Measurements from ENCODE around the gene TOPBP1.

Gene TOPBP1

DNA sequence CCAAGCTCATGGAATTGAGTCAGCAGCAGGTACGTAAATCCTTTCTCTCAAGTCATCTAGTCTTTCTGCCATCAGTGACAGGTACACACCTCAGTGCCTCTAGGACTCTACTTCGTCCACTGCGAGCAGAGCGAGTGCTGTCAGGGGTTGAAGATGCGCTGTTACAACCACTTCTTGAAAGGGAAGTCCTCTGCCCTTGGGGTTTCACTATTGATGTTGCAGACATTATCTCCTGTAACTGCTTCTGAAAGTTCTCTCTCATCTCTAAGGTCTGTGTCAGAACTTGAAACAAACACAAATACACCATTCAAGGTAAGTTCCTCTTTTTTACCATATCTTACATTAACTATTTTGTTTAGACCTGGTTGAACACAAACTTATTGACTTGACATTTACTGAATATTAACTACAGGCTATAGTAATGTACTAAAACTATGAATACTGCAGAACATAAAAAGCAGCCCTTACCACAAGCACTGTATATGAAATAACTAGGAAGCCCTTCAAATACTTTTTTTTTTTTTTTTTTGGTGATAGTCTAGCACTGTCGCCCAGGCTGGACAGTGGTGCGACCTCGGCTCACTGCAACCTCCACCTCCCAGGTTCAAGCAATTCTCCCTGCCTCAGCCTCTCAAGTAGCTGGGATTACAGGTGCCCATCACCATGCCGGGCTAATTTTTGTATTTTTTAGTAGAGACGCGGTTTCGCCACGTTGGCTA, 41.5 kb downstream of the TOPBP1 start:
- Histone ChIP-seq H3K27me3 (ENCODE audit: insufficient read depth, low read length, poor library complexity) (no peaks in the 10 kb centered on the region), H3K79me1 (ENCODE audit: low read length) (no peaks in the 10 kb centered on the region), H3K4me1 (ENCODE audit: control insufficient read depth, low read depth, low read length) (no peaks in the 10 kb centered on the region), H3K56ac (ENCODE audit: low read length) (no peak overlapping the region), H2BK120ac (ENCODE audit: low read depth, low read length) (no peak overlapping the region), H3K4me2 (ENCODE audit: low read length) (no peak overlapping the region), H3K18ac (ENCODE audit: low read length) (no peak overlapping the region), H3K27ac (ENCODE audit: low read depth, low read length) (no peak overlapping the region), H3K4ac (ENCODE audit: low read depth, low read length) (no peak overlapping the region), H2BK15ac (replicated peaks; ENCODE audit: low read depth) (no peak overlapping the region), H3K23ac (ENCODE audit: low read length) (no peak overlapping the region), H3K4me3 (ENCODE audit: low read length) (no peak overlapping the region), H4K8ac (ENCODE audit: low read depth, low read length) (no peak overlapping the region), H3K36me3 (ENCODE audit: control insufficient read depth, insufficient read depth, low read length) (peaks cover 2% of the 10 kb centered on the region), H3K9ac (ENCODE audit: low read length) (no peak overlapping the region), H2BK5ac (ENCODE audit: low read length) (no peak overlapping the region), H4K5ac (ENCODE audit: low read length) (no peak overlapping the region), H3K79me2 (ENCODE audit: control insufficient read depth, insufficient read depth, low read length) (no peaks in the 10 kb centered on the region), H2AK5ac (ENCODE audit: low read length) (no peak overlapping the region)
- no peak for DNase-seq
- WGBS (ENCODE audit: extremely low coverage, insufficient coverage, low lambda C conversion rate): no CpG with 5 or more reads among the region's 13 CpGs

DNA sequence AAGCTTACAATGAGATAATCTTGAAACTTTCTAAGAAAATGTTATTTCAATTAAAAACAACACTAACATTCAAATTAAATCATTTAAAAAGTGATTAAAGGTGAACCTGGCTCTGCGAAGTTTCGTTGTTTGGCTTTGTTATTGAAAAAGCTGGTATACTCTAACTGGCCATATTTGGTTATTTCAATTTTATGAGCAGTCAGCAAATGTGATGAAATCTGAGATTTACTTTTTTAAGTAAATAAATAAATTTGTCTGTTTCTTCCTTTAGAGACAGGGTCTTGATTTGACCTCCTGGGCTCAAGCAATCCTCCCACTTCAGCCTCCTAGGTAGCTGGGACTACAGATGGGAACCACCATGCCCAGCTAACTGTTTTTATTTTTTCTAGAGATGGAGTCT, 50.2 kb downstream of the TOPBP1 start:
- no peak overlapping the region for H3K27ac ChIP-seq (ENCODE audit: low read depth, low read length)
- no peak overlapping the region for H3K9ac ChIP-seq (ENCODE audit: low read length)
- H2AK5ac ChIP-seq (ENCODE audit: low read length): no peak overlapping the region
- H3K4me2 ChIP-seq (ENCODE audit: low read length): no peak overlapping the region
- no peaks in the 10 kb centered on the region for H3K79me1 ChIP-seq (ENCODE audit: low read length)
- H2BK5ac ChIP-seq (ENCODE audit: low read length): no peak overlapping the region
- no peak overlapping the region for H4K5ac ChIP-seq (ENCODE audit: low read length)
- DNase-seq: no peak
- H4K8ac ChIP-seq (ENCODE audit: low read depth, low read length): no peak overlapping the region
- no peak overlapping the region for H2BK120ac ChIP-seq (ENCODE audit: low read depth, low read length)
- H3K18ac ChIP-seq (ENCODE audit: low read length): no peak overlapping the region
- no peaks in the 10 kb centered on the region for H3K4me1 ChIP-seq (ENCODE audit: control insufficient read depth, low read depth, low read length)
- H3K23ac ChIP-seq (ENCODE audit: low read length): no peak overlapping the region
- H2BK15ac ChIP-seq (replicated peaks; ENCODE audit: low read depth): no peak overlapping the region
- no peak overlapping the region for H3K4me3 ChIP-seq (ENCODE audit: low read length)
- no peak overlapping the region for H3K4ac ChIP-seq (ENCODE audit: low read depth, low read length)
- H3K79me2 ChIP-seq (ENCODE audit: control insufficient read depth, insufficient read depth, low read length): no peaks in the 10 kb centered on the region
- no CpG with 5 or more reads among the region's 2 CpGs for WGBS (ENCODE audit: extremely low coverage, insufficient coverage, low lambda C conversion rate)
- no peaks in the 10 kb centered on the region for H3K27me3 ChIP-seq (ENCODE audit: insufficient read depth, low read length, poor library complexity)
- H3K36me3 ChIP-seq (ENCODE audit: control insufficient read depth, insufficient read depth, low read length): peaks cover 6% of the 10 kb centered on the region
- no peak overlapping the region for H3K56ac ChIP-seq (ENCODE audit: low read length)

DNA sequence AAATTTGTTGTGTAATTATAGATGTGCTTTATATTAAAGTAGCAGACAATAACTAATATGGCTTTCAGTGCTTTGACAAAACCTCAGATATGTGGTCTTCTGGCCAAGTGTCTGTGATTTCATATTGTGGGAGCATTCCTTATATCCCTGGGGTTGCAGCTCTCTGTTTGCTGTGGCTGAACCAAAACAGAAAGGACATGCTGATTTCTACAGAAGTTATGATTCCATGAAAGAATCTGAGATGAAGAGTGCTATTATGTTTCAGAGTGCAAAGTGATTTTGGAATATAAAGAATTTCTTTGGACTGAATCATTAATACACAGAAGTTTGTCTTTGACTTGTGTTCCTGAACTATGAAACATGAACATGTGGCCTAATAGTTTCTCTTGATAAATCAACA, 51.7 kb downstream of the TOPBP1 start:
- Histone ChIP-seq H3K79me1 (ENCODE audit: low read length) (no peaks in the 10 kb centered on the region), H2AK5ac (ENCODE audit: low read length) (no peak overlapping the region), H2BK15ac (replicated peaks; ENCODE audit: low read depth) (no peak overlapping the region), H3K27ac (ENCODE audit: low read depth, low read length) (no peak overlapping the region), H4K8ac (ENCODE audit: low read depth, low read length) (no peak overlapping the region), H3K23ac (ENCODE audit: low read length) (no peak overlapping the region), H3K4me1 (ENCODE audit: control insufficient read depth, low read depth, low read length) (no peaks in the 10 kb centered on the region), H3K9ac (ENCODE audit: low read length) (no peak overlapping the region), H3K18ac (ENCODE audit: low read length) (no peak overlapping the region), H3K4me2 (ENCODE audit: low read length) (no peak overlapping the region), H3K79me2 (ENCODE audit: control insufficient read depth, insufficient read depth, low read length) (no peaks in the 10 kb centered on the region), H4K5ac (ENCODE audit: low read length) (no peak overlapping the region), H3K4me3 (ENCODE audit: low read length) (no peak overlapping the region), H3K36me3 (ENCODE audit: control insufficient read depth, insufficient read depth, low read length) (peaks cover 6% of the 10 kb centered on the region), H2BK120ac (ENCODE audit: low read depth, low read length) (no peak overlapping the region), H3K4ac (ENCODE audit: low read depth, low read length) (no peak overlapping the region), H3K27me3 (ENCODE audit: insufficient read depth, low read length, poor library complexity) (no peaks in the 10 kb centered on the region), H2BK5ac (ENCODE audit: low read length) (no peak overlapping the region), H3K56ac (ENCODE audit: low read length) (no peak overlapping the region)
- no peak for DNase-seq

DNA sequence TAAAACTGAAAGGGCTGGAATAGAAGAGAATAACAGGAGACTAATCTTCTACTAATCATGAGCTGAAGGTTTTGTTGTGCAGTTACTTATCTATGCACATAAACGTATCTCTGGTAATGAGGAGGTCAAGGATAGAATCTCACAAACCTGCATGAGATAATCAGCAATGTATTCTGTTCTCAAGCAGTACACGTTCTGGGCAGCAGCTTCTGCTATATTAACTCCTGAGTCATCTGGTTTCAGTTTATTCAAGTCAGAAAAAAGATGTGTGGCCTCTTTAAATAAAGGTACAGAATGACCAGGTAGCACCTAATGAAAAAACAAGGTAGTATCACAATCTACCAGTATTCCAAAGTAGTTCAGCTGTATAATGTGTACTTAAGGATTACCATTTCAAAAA, 53.4 kb downstream of the TOPBP1 start:
- no peaks in the 10 kb centered on the region for H3K4me1 ChIP-seq (ENCODE audit: control insufficient read depth, low read depth, low read length)
- DNase-seq: no peak
- H2BK120ac ChIP-seq (ENCODE audit: low read depth, low read length): no peak overlapping the region
- no peaks in the 10 kb centered on the region for H3K79me1 ChIP-seq (ENCODE audit: low read length)
- H4K8ac ChIP-seq (ENCODE audit: low read depth, low read length): no peak overlapping the region
- no peak overlapping the region for H4K5ac ChIP-seq (ENCODE audit: low read length)
- H3K9ac ChIP-seq (ENCODE audit: low read length): no peak overlapping the region
- no peak overlapping the region for H3K56ac ChIP-seq (ENCODE audit: low read length)
- no peak overlapping the region for H3K4me2 ChIP-seq (ENCODE audit: low read length)
- peaks cover 6% of the 10 kb centered on the region for H3K36me3 ChIP-seq (ENCODE audit: control insufficient read depth, insufficient read depth, low read length)
- H3K4me3 ChIP-seq (ENCODE audit: low read length): no peak overlapping the region
- no CpG with 5 or more reads among the region's 2 CpGs for WGBS (ENCODE audit: extremely low coverage, insufficient coverage, low lambda C conversion rate)
- no peak overlapping the region for H2BK5ac ChIP-seq (ENCODE audit: low read length)
- H3K18ac ChIP-seq (ENCODE audit: low read length): no peak overlapping the region
- no peaks in the 10 kb centered on the region for H3K79me2 ChIP-seq (ENCODE audit: control insufficient read depth, insufficient read depth, low read length)
- no peaks in the 10 kb centered on the region for H3K27me3 ChIP-seq (ENCODE audit: insufficient read depth, low read length, poor library complexity)
- H3K23ac ChIP-seq (ENCODE audit: low read length): no peak overlapping the region
- H2AK5ac ChIP-seq (ENCODE audit: low read length): no peak overlapping the region
- no peak overlapping the region for H3K4ac ChIP-seq (ENCODE audit: low read depth, low read length)
- H2BK15ac ChIP-seq (replicated peaks; ENCODE audit: low read depth): no peak overlapping the region
- no peak overlapping the region for H3K27ac ChIP-seq (ENCODE audit: low read depth, low read length)

DNA sequence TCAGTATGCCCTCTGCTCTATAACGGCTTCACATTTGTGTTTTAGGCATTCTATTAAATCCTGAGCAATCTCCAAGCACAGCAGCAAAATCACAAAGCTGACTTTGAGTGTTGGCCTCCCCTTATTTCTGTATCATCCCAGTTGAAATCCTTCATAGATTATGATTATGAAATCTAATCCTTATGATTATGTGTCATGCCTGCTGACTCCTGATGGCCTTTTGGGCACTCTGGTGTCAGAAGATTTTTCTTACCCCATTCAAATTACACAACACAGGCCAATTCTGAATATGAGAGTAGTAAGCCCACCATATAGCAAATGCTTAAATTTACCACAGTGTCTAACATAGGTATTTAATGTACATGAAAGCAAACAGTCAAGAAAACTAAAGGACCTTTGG, 53.9 kb downstream of the TOPBP1 start:
- Histone ChIP-seq H4K8ac (ENCODE audit: low read depth, low read length) (no peak overlapping the region), H2AK5ac (ENCODE audit: low read length) (no peak overlapping the region), H3K4ac (ENCODE audit: low read depth, low read length) (no peak overlapping the region), H3K27me3 (ENCODE audit: insufficient read depth, low read length, poor library complexity) (no peaks in the 10 kb centered on the region), H2BK120ac (ENCODE audit: low read depth, low read length) (no peak overlapping the region), H3K27ac (ENCODE audit: low read depth, low read length) (no peak overlapping the region), H3K79me2 (ENCODE audit: control insufficient read depth, insufficient read depth, low read length) (no peaks in the 10 kb centered on the region), H3K4me2 (ENCODE audit: low read length) (no peak overlapping the region), H4K5ac (ENCODE audit: low read length) (no peak overlapping the region), H3K36me3 (ENCODE audit: control insufficient read depth, insufficient read depth, low read length) (peaks cover 6% of the 10 kb centered on the region), H3K4me3 (ENCODE audit: low read length) (no peak overlapping the region), H3K4me1 (ENCODE audit: control insufficient read depth, low read depth, low read length) (no peaks in the 10 kb centered on the region), H3K9ac (ENCODE audit: low read length) (no peak overlapping the region), H3K79me1 (ENCODE audit: low read length) (no peaks in the 10 kb centered on the region), H2BK15ac (replicated peaks; ENCODE audit: low read depth) (no peak overlapping the region), H3K23ac (ENCODE audit: low read length) (no peak overlapping the region), H2BK5ac (ENCODE audit: low read length) (no peak overlapping the region), H3K56ac (ENCODE audit: low read length) (no peak overlapping the region), H3K18ac (ENCODE audit: low read length) (no peak overlapping the region)
- DNase-seq: no peak
- no CpG with 5 or more reads among the region's 1 CpG for WGBS (ENCODE audit: extremely low coverage, insufficient coverage, low lambda C conversion rate)

DNA sequence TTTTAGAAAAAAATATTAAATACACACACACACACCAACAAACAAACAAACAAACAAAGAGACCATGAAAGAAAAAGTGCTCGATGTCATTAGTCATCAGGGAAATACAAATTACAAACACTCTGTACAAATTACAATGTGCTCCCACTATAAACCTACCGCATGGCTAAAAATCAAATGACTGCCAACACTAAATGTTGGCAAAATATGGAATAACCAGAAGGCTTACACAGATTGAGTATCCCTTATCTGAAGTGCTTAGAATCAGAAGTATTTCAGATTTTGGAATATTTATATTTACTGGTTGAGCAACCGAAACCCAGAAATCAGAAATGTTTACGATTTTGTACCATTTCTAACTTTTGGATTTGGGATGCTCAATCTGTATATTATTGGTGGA, 54.8 kb downstream of the TOPBP1 start:
- H2BK120ac ChIP-seq (ENCODE audit: low read depth, low read length): no peak overlapping the region
- no peak overlapping the region for H3K4ac ChIP-seq (ENCODE audit: low read depth, low read length)
- H2BK15ac ChIP-seq (replicated peaks; ENCODE audit: low read depth): no peak overlapping the region
- no peaks in the 10 kb centered on the region for H3K79me2 ChIP-seq (ENCODE audit: control insufficient read depth, insufficient read depth, low read length)
- no peak overlapping the region for H4K8ac ChIP-seq (ENCODE audit: low read depth, low read length)
- H3K56ac ChIP-seq (ENCODE audit: low read length): no peak overlapping the region
- H3K79me1 ChIP-seq (ENCODE audit: low read length): no peaks in the 10 kb centered on the region
- no peak overlapping the region for H3K4me3 ChIP-seq (ENCODE audit: low read length)
- H3K4me2 ChIP-seq (ENCODE audit: low read length): no peak overlapping the region
- H4K5ac ChIP-seq (ENCODE audit: low read length): no peak overlapping the region
- H3K9ac ChIP-seq (ENCODE audit: low read length): no peak overlapping the region
- H3K4me1 ChIP-seq (ENCODE audit: control insufficient read depth, low read depth, low read length): no peaks in the 10 kb centered on the region
- H3K27ac ChIP-seq (ENCODE audit: low read depth, low read length): no peak overlapping the region
- DNase-seq: no peak
- H3K27me3 ChIP-seq (ENCODE audit: insufficient read depth, low read length, poor library complexity): no peaks in the 10 kb centered on the region
- no CpG with 5 or more reads among the region's 4 CpGs for WGBS (ENCODE audit: extremely low coverage, insufficient coverage, low lambda C conversion rate)
- peaks cover 5% of the 10 kb centered on the region for H3K36me3 ChIP-seq (ENCODE audit: control insufficient read depth, insufficient read depth, low read length)
- H2AK5ac ChIP-seq (ENCODE audit: low read length): no peak overlapping the region
- no peak overlapping the region for H2BK5ac ChIP-seq (ENCODE audit: low read length)
- no peak overlapping the region for H3K23ac ChIP-seq (ENCODE audit: low read length)
- no peak overlapping the region for H3K18ac ChIP-seq (ENCODE audit: low read length)

All from mesendoderm (in vitro differentiated cells).